Measurements from ENCODE around the gene FBXO9. TPM values are rescaled to one million over a fixed set of nuclear protein-coding genes. Genes with fewer than 3 reads are reported as not detected.

FBXO9 gene
- total and polyA plus RNA-seq, 2 of the 8 experiments (the other 6 are each of a cell fraction or from before 2014, with no cell fraction given), result 41.3 to 50.9 TPM

DNA sequence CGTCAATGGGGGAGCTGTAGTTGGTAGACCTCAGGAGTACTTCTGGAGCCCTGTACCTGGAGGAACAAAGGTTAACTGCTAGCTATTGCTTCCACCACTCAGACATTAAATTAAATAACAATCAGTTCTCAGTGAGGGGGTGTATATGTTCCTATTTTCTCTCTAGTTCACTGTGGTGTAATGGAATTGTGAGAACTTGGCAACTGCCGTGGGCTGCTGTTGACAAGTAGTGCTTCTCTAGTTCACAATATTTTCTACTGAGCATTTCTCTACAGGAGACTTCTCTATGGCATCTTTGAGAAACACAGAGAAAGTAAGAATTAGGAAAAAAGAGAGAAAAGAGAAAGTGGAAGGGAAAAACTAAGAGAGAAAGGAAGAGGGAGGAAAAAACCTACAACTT is 46.8 kb upstream of the FBXO9 start:
- FAIRE-seq, result no peak
- TF ChIP-seq BCL11A (IDR thresholded peaks at IDR 0.05; ENCODE audit: low read depth in 2 of 2, low read length in 2 of 2) (no peak), RAD21 (IDR thresholded peaks at IDR 0.05 in 1 of 2, conservative IDR thresholded peaks at IDR 0.05 in 1 of 2; ENCODE audit: low read depth in 2 of 2, low read length in 2 of 2) (no peak), RNF2 (IDR thresholded peaks at IDR 0.05; ENCODE audit: borderline replicate concordance, low read depth, low read length, missing control alignments, poor library complexity, severe bottlenecking) (no peak), CEBPB (IDR thresholded peaks at IDR 0.05; ENCODE audit: low read depth, low read length) (no peak), BACH1 (IDR thresholded peaks at IDR 0.05; ENCODE audit: low read length) (no peak), CREB1 (IDR thresholded peaks at IDR 0.05) (no peak), KDM5A (IDR thresholded peaks at IDR 0.05; ENCODE audit: low read length) (no peak), CBX8 (IDR thresholded peaks at IDR 0.05; ENCODE audit: borderline replicate concordance, low read depth, low read length) (no peak), RFX5 (IDR thresholded peaks at IDR 0.05; ENCODE audit: borderline replicate concordance, low read depth, low read length) (no peak)
- TF ChIP-seq, protein P1, sequence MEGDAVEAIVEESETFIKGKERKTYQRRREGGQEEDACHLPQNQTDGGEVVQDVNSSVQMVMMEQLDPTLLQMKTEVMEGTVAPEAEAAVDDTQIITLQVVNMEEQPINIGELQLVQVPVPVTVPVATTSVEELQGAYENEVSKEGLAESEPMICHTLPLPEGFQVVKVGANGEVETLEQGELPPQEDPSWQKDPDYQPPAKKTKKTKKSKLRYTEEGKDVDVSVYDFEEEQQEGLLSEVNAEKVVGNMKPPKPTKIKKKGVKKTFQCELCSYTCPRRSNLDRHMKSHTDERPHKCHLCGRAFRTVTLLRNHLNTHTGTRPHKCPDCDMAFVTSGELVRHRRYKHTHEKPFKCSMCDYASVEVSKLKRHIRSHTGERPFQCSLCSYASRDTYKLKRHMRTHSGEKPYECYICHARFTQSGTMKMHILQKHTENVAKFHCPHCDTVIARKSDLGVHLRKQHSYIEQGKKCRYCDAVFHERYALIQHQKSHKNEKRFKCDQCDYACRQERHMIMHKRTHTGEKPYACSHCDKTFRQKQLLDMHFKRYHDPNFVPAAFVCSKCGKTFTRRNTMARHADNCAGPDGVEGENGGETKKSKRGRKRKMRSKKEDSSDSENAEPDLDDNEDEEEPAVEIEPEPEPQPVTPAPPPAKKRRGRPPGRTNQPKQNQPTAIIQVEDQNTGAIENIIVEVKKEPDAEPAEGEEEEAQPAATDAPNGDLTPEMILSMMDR (IDR thresholded peaks at IDR 0.05; ENCODE audit: control extremely low read depth in 1 of 3, insufficient read depth in 1 of 3, low read depth in 1 of 3, low read length in 3 of 3), result no peak
- TF ChIP-seq, protein P2, sequence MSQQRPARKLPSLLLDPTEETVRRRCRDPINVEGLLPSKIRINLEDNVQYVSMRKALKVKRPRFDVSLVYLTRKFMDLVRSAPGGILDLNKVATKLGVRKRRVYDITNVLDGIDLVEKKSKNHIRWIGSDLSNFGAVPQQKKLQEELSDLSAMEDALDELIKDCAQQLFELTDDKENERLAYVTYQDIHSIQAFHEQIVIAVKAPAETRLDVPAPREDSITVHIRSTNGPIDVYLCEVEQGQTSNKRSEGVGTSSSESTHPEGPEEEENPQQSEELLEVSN (IDR thresholded peaks at IDR 0.05), result no peak

More for the DNA sequence above, 46.8 kb upstream of the FBXO9 start:
- no peak overlapping the region for H2BK12ac ChIP-seq (ENCODE audit: low read depth, low read length)
- no peak overlapping the region for H3K4me3 ChIP-seq (ENCODE audit: extremely low read depth in 1 of 4, insufficient read depth in 2 of 4, low read depth in 3 of 4, low read length in 4 of 4)
- no peak overlapping the region for H2BK15ac ChIP-seq (ENCODE audit: low read length)
- H3K18ac ChIP-seq (ENCODE audit: extremely low read depth, low read length), result no peak overlapping the region
- H3K27me3 ChIP-seq (replicated peaks in 1 of 4; ENCODE audit: control insufficient read depth in 3 of 4, extremely low read depth in 1 of 4, insufficient read depth in 3 of 4, low read length in 3 of 4), result no peaks in the 10 kb centered on the region
- H3K79me2 ChIP-seq (ENCODE audit: control insufficient read depth in 1 of 2, insufficient read depth in 2 of 2, low read length in 2 of 2), result no peaks in the 10 kb centered on the region
- no peak overlapping the region for H3K14ac ChIP-seq (ENCODE audit: insufficient read length)
- no peaks in the 10 kb centered on the region for H3K79me1 ChIP-seq (ENCODE audit: low read depth, low read length)
- no peak overlapping the region for H2BK20ac ChIP-seq (ENCODE audit: low read length)
- H3K4me2 ChIP-seq (ENCODE audit: insufficient read depth in 1 of 2, low read depth in 2 of 2, low read length in 2 of 2), result no peak overlapping the region
- H2AK5ac ChIP-seq (ENCODE audit: low read depth, low read length), result no peak overlapping the region
- no peak overlapping the region for H3K9ac ChIP-seq (replicated peaks in 1 of 4; ENCODE audit: extremely low read depth in 1 of 4, low read depth in 3 of 4, low read length in 3 of 4)
- no peak overlapping the region for H3K27ac ChIP-seq (ENCODE audit: low read depth, low read length)
- H3K56ac ChIP-seq (replicated peaks; ENCODE audit: insufficient read length, low read depth, low read length), result no peak overlapping the region
- H3K23ac ChIP-seq (ENCODE audit: insufficient read length), result no peak overlapping the region
- H2BK5ac ChIP-seq (ENCODE audit: low read depth, low read length), result no peak overlapping the region
- H4K8ac ChIP-seq (ENCODE audit: extremely low read depth, insufficient read depth, low read length), result no peak overlapping the region
- H3K9me3 ChIP-seq (ENCODE audit: insufficient read depth in 2 of 2, low read depth in 1 of 2, low read length in 1 of 2), result no peaks in the 10 kb centered on the region
- 95% methylated on average over 2 of the region's 2 CpGs; no CpG with 5 or more reads in 1 of the 2 experiments for WGBS, 2 experiments (ENCODE audit: extremely low coverage in 1 of 2, insufficient coverage in 1 of 2, insufficient read length in 1 of 2, insufficient replicate concordance in 2 of 2, low coverage in 1 of 2, low lambda C conversion rate in 2 of 2, missing lambda C conversion rate in 1 of 2)
- H3K4ac ChIP-seq (replicated peaks; ENCODE audit: insufficient read length, low read depth, low read length), result no peak overlapping the region
- CTCF ChIA-PET (ENCODE audit: partially characterized antibody), result interaction anchor here (1.2 to 2.0 kb wide), 2 partner anchors 8 to 21 kb away, joined by 4 to 6 read pairs; no protein-coding TSS in a partner anchor
- H3K23me2 ChIP-seq (ENCODE audit: low read depth, low read length), result no peaks in the 10 kb centered on the region
- H2AFZ ChIP-seq (ENCODE audit: low read length), result no peak overlapping the region
- POLR2A ChIA-PET (ENCODE audit: partially characterized antibody), result no interaction called here
- no peaks in the 10 kb centered on the region for H3K4me1 ChIP-seq (replicated peaks in 1 of 4; ENCODE audit: control insufficient read depth in 3 of 4, insufficient read depth in 4 of 4, low read length in 3 of 4)
- H4K5ac ChIP-seq (ENCODE audit: insufficient read length, low read depth, low read length), result no peak overlapping the region
- H3K36me3 ChIP-seq (ENCODE audit: control insufficient read depth in 2 of 4, insufficient read depth in 4 of 4, low read length in 3 of 4), result peaks cover 0 to 11% (median 3%) of the 10 kb centered on the region in 4 experiments; a peak in 4 of 8 replicates
- no peak overlapping the region for H4K91ac ChIP-seq (replicated peaks; ENCODE audit: insufficient read length, low read length)
- no peak overlapping the region for H2BK120ac ChIP-seq (replicated peaks; ENCODE audit: low read depth, low read length)
- H4K20me1 ChIP-seq (replicated peaks in 1 of 2; ENCODE audit: control insufficient read depth in 1 of 2, insufficient read depth in 2 of 2, low read length in 2 of 2), result peaks cover 0 to 2% of the 10 kb centered on the region in 2 experiments
- no peak for DNase-seq (ENCODE audit: low read depth in 1 of 2, low spot score in 2 of 2)
